HEK293T (cell line): ENCODE results near the gene LRP2.

Source experiments
- FOXA1 ChIP-seq: fragments of 450-650 bp; IDR thresholded peaks from 2 replicates; pipeline ENCODE4 v1.6.1; 2016; ENCODE audit warnings: mild to moderate bottlenecking
- FOXK2 ChIP-seq: fragments of 450-650 bp; IDR thresholded peaks from 2 replicates; pipeline ENCODE4 v1.6.1; 2016; ENCODE audit warnings: mild to moderate bottlenecking
- FOXM1 ChIP-seq: fragments of 450-650 bp; IDR thresholded peaks from 2 replicates; pipeline ENCODE4 v1.6.1; 2017; ENCODE audit warnings: mild to moderate bottlenecking, borderline replicate concordance
- L3MBTL2 ChIP-seq: fragments of 450-650 bp; conservative IDR thresholded peaks from 2 replicates; pipeline ENCODE4 v1.6.1; 2016; ENCODE audit warnings: mild to moderate bottlenecking
- SUZ12 ChIP-seq: fragments of 450-650 bp; IDR thresholded peaks from 2 replicates; pipeline ENCODE4 v1.6.1; 2016; ENCODE audit warnings: mild to moderate bottlenecking
- TARDBP ChIP-seq: fragments of 450-650 bp; IDR thresholded peaks from 2 replicates; pipeline ENCODE4 v1.6.1; 2016

DNA sequence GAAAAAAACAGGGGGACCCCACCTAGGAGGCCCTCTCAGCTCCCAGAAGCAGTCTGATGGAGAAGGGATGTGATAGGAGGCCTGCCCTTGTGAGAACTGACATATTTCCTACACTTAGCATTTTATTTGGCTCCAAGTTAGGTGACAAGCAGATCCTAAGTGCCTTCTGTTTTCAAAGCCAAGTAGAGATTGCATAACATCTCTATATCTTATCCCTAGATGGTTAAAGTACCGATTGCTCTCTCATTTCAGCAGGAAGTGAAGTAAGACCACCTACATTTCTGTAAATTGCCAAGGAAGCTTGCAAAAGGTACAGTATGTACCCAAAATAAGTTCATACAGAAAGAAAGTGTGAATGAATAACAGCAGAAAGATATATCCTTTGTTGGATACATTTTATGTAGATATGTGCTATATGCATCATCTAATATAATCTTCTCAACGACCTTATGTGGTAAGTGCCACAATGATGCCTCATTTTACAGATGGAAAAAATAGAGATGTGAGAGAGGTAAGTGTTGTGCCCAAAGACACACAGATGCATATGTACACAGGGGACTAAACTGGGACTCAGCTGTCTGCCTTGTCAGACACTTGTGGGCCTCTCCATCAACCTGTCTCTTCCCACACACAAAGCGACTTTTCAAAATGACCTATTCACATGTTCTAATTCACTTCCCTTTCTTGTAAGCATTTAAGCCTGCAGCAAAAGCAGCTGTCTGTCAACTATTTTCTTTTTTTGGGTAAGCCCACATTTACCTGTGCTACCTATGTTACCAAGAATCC is 254.0 kb downstream of the LRP2 start:
- no peak for TF ChIP-seq FOXM1
- TF ChIP-seq SUZ12: no peak
- TF ChIP-seq TARDBP: no peak
- no peak for TF ChIP-seq FOXK2
- TF ChIP-seq FOXA1: no peak
- no peak for TF ChIP-seq L3MBTL2
